Left ventricle myocardium inferior (tissue), 1 donor: ENCODE measurements around the gene PARD6G. TPM values are rescaled to one million over a fixed set of nuclear protein-coding genes. Genes with fewer than 3 reads are reported as not detected.

ENCODE experiments used
- DNase-seq: peaks from one replicate; pipeline ENCODE4 v3.0.0-alpha.2; 2020
- H3K27ac ChIP-seq: fragments of 200-600 bp; replicated peaks from 2 replicates; pipeline ENCODE4 v1.8.0; 2021
- H3K27me3 ChIP-seq: fragments of 200-600 bp; 2 replicates; pipeline ENCODE4 v1.8.0; 2021; ENCODE audit warnings: low read depth
- H3K36me3 ChIP-seq: fragments of 200-600 bp; 2 replicates; pipeline ENCODE4 v1.8.0; 2021
- H3K4me1 ChIP-seq: fragments of 200-600 bp; 2 replicates; pipeline ENCODE4 v1.8.0; 2021
- H3K4me3 ChIP-seq: fragments of 200-600 bp; 2 replicates; pipeline ENCODE4 v1.8.0; 2021; ENCODE audit warnings: mild to moderate bottlenecking, moderate library complexity
- H3K9me3 ChIP-seq: fragments of 200-600 bp; replicated peaks from 2 replicates; pipeline ENCODE4 v1.8.0; 2021
- CTCF ChIP-seq: fragments of 200-600 bp; IDR thresholded peaks from 2 replicates; pipeline ENCODE4 v1.8.0; 2021; ENCODE audit warnings: antibody characterized with exemption, mild to moderate bottlenecking, borderline replicate concordance
- intact Hi-C: fragments of 100-400 bp; cut with micrococcal nuclease; formaldehyde crosslinking; loops from one replicate; pipeline ENCODE4 v1.11.0; 2022
- total RNA-seq: library from RNA; stranded (reverse); fragmentation: NEBNext Ultra II Directional; extraction: Animal tissue kit (Norgen Biotek cat#: 25700); gene quantifications from one replicate; pipeline ENCODE4 v1.2.1, GENCODE V29; 2021
- donor health status: DM: no; HTN: yes; CAD: no; lungs with severe emphysema.

Gene PARD6G
- total RNA-seq, 1 donor from 2014 or later, result 2.0 TPM

GRCh38 chr18:80250740-80251364 is 3.5 kb upstream of the PARD6G start:
- intact Hi-C loops, result no loop called here
- H3K9me3 ChIP-seq, result no peaks in the 10 kb centered on the region
- DNase-seq, result no peak
- H3K36me3 ChIP-seq, result no peaks in the 10 kb centered on the region
- H3K27me3 ChIP-seq, result peaks cover 23% of the 10 kb centered on the region
- H3K27ac ChIP-seq, result no peak overlapping the region
- H3K4me3 ChIP-seq, result no peak overlapping the region
- TF ChIP-seq CTCF, result no peak
- peaks cover 19% of the 10 kb centered on the region for H3K4me1 ChIP-seq

- Histone ChIP-seq H3K36me3 (no peaks in the 10 kb centered on the region), H3K4me1 (peaks cover 20% of the 10 kb centered on the region), H3K9me3 (no peaks in the 10 kb centered on the region), H3K4me3 (no peak overlapping the region), H3K27me3 (peaks cover 19% of the 10 kb centered on the region), H3K27ac (no peak overlapping the region)
- no peak for TF ChIP-seq CTCF
- intact Hi-C loops, result no loop called here
- DNase-seq, result no peak
Observed at GRCh38 chr18:80249217-80250093, 2.1 kb upstream of the PARD6G start.

GRCh38 chr18:80246445-80247392 is 595 bp downstream of the PARD6G start:
- TF ChIP-seq CTCF, result no peak
- Histone ChIP-seq H3K27me3 (peaks cover 21% of the 10 kb centered on the region), H3K36me3 (no peaks in the 10 kb centered on the region), H3K9me3 (no peaks in the 10 kb centered on the region), H3K4me1 (peaks cover 20% of the 10 kb centered on the region), H3K4me3 (peak overlapping the region; percentile 87), H3K27ac (peak overlapping the region; percentile 23)
- intact Hi-C loops, result no loop called here
- no peak for DNase-seq

GRCh38 chr18:80245781-80246444 is 1.4 kb downstream of the PARD6G start:
- no peaks in the 10 kb centered on the region for H3K9me3 ChIP-seq
- no peak for TF ChIP-seq CTCF
- DNase-seq, result no peak
- peaks cover 21% of the 10 kb centered on the region for H3K27me3 ChIP-seq
- peaks cover 20% of the 10 kb centered on the region for H3K4me1 ChIP-seq
- H3K27ac ChIP-seq, result no peak overlapping the region
- peak overlapping the region; percentile 87 for H3K4me3 ChIP-seq
- H3K36me3 ChIP-seq, result no peaks in the 10 kb centered on the region
- intact Hi-C loops, result no loop called here
